GM18526 (cell line): Measurements from ENCODE around the gene PDCD7.

ENCODE experiments used
- POLR2A ChIP-seq: IDR thresholded peaks from 3 replicates; pipeline ENCODE4 v1.6.1; 2011; ENCODE audit not compliant: insufficient read length; ENCODE audit errors: extremely low read depth

PDCD7 gene

GRCh38 chr15:65134538-65134937 lies 930 bp upstream of the PDCD7 start:
- TF ChIP-seq POLR2A, result no peak

GRCh38 chr15:65132878-65133547 lies 595 bp downstream of the PDCD7 start:
- TF ChIP-seq POLR2A, result peak; percentile 36

- no peak for TF ChIP-seq POLR2A
These were observed 2.7 kb downstream of the PDCD7 start for GRCh38 chr15:65130941-65131340.

GRCh38 chr15:65115542-65115941 lies 18.1 kb downstream of the PDCD7 start:
- no peak for TF ChIP-seq POLR2A

- TF ChIP-seq POLR2A, result no peak
These were observed 18.5 kb downstream of the PDCD7 start, which contains the start of gene UBAP1L for GRCh38 chr15:65115086-65115485. UBAP1L (minus strand) TSS chr15:65115200; CDS start chr15:65106215, 8,985 bp downstream.

GRCh38 chr15:65110676-65111292 lies 22.8 kb downstream of the PDCD7 start:
- TF ChIP-seq POLR2A, result no peak

- no peak for TF ChIP-seq POLR2A
These were observed 27.5 kb downstream of the PDCD7 start for GRCh38 chr15:65106011-65106590.

GRCh38 chr15:65105038-65105437 lies 28.6 kb downstream of the PDCD7 start:
- no peak for TF ChIP-seq POLR2A

GRCh38 chr15:65102912-65103311 lies 30.7 kb downstream of the PDCD7 start:
- no peak for TF ChIP-seq POLR2A

GRCh38 chr15:65101891-65102708 lies 31.5 kb downstream of the PDCD7 start:
- no peak for TF ChIP-seq POLR2A

- no peak for TF ChIP-seq POLR2A
These were observed 32.2 kb downstream of the PDCD7 start for GRCh38 chr15:65101411-65101890.

GRCh38 chr15:65100442-65100841 lies 33.2 kb downstream of the PDCD7 start:
- TF ChIP-seq POLR2A, result no peak

- no peak for TF ChIP-seq POLR2A
These were observed 34.3 kb downstream of the PDCD7 start for GRCh38 chr15:65099336-65099735.

GRCh38 chr15:65097651-65098263 lies 35.9 kb downstream of the PDCD7 start:
- no peak for TF ChIP-seq POLR2A
